Endothelial cell of umbilical vein (primary cell): ENCODE measurements around the gene SGCD. TPM values are rescaled to one million over a fixed set of nuclear protein-coding genes. Genes with fewer than 3 reads are reported as not detected.

Source experiments
- BruUV-seq: library from RNA; stranded (reverse); fragments of 400-500 nt; replicated peaks from 2 replicates; lab custom pipeline; 2021; lab: Mats Ljungman, UMichigan
- CTCF ChIA-PET: fragments of 300-600, 350-600 bp; sonication (Branson Sonifier 250); formaldehyde crosslinking; loops from one replicate; lab custom pipeline; 2021; ENCODE audit warnings: antibody characterized with exemption, inconsistent platforms; lab: Charles Lee
- POLR2A ChIA-PET: fragments of 300-600, 350-600 bp; sonication (Branson Sonifier 250); formaldehyde crosslinking; loops from one replicate; lab custom pipeline; 2021; ENCODE audit warnings: antibody characterized with exemption, inconsistent platforms; lab: Charles Lee
- DNase-seq: peaks from one replicate; pipeline ENCODE4 v3.0.0-alpha.2; 2011; ENCODE audit warnings: low read depth, low spot score
- FAIRE-seq: peaks from 2 replicates; lab custom pipeline; 2011; peaks lifted over from hg19 to GRCh38; lab: Jason Lieb, UNC
- H2AFZ ChIP-seq: 2 replicates; pipeline ENCODE4 v1.6.0; 2012; ENCODE audit warnings: low read depth, low read length, control low read depth, inconsistent platforms
- H3K27ac ChIP-seq: 2 replicates; pipeline ENCODE4 v1.5.1; 2011; ENCODE audit warnings: low read depth, mild to moderate bottlenecking, control low read depth, low read length, moderate library complexity; ENCODE audit not compliant: insufficient read depth
- H3K27me3 ChIP-seq, 2 experiments: 2 replicates each; pipeline versions ENCODE4 v1.6.0 to v1.6.1; 2011; ENCODE audit warnings: low read length in 2 of 2, mixed read lengths in 1 of 2; ENCODE audit not compliant: control insufficient read depth in 2 of 2, insufficient read depth in 2 of 2
- H3K36me3 ChIP-seq, 2 experiments: 2 replicates in 1 of 2; 3 replicates in 1 of 2; pipeline ENCODE4 v1.5.1; 2011; ENCODE audit warnings: low read length in 2 of 2, mild to moderate bottlenecking in 1 of 2, moderate library complexity in 1 of 2; ENCODE audit not compliant: control insufficient read depth in 2 of 2, insufficient read depth in 2 of 2; ENCODE audit errors: extremely low read depth in 1 of 2
- H3K4me1 ChIP-seq: 3 replicates; pipeline ENCODE4 v1.5.1; 2011; ENCODE audit warnings: mild to moderate bottlenecking, low read length; ENCODE audit not compliant: control insufficient read depth, insufficient read depth; ENCODE audit errors: extremely low read depth
- H3K4me2 ChIP-seq: 2 replicates; pipeline ENCODE4 v1.6.1; 2011; ENCODE audit warnings: low read length, control low read depth, mixed read lengths; ENCODE audit not compliant: insufficient read depth
- H3K4me3 ChIP-seq, 3 experiments: fragments of 200-600 bp in 1 of 3; sonication (generic), shearing (Covaris generic) in 1 of 3; replicated peaks in 1 of 3; 2 replicates each; pipeline ENCODE4 v1.5.1; 2011 to 2016; ENCODE audit warnings: control low read depth in 3 of 3, low read length in 3 of 3, mild to moderate bottlenecking in 2 of 3, inconsistent platforms in 1 of 3, low read depth in 1 of 3, moderate library complexity in 1 of 3; ENCODE audit not compliant: insufficient read depth in 1 of 3
- H3K79me2 ChIP-seq: 2 replicates; pipeline ENCODE4 v1.6.0; 2012; ENCODE audit warnings: low read length, inconsistent platforms; ENCODE audit not compliant: control insufficient read depth, insufficient read depth
- H3K9ac ChIP-seq: replicated peaks from 2 replicates; pipeline ENCODE3; 2011; ENCODE audit warnings: low read length, control low read depth; ENCODE audit not compliant: insufficient read depth; ENCODE audit errors: extremely low read depth
- H3K9me1 ChIP-seq: replicated peaks from 3 replicates; pipeline ENCODE4 v1.6.0; 2011; ENCODE audit warnings: mild to moderate bottlenecking, low read length; ENCODE audit not compliant: control insufficient read depth, insufficient read depth; ENCODE audit errors: extremely low read depth
- H3K9me3 ChIP-seq: replicated peaks from 2 replicates; pipeline ENCODE4 v1.5.1; 2012; ENCODE audit warnings: low read length, inconsistent platforms; ENCODE audit not compliant: control insufficient read depth, insufficient read depth
- H4K20me1 ChIP-seq: replicated peaks from 2 replicates; pipeline ENCODE3; 2011; ENCODE audit warnings: mild to moderate bottlenecking, low read length; ENCODE audit not compliant: control insufficient read depth, insufficient read depth; ENCODE audit errors: extremely low read depth
- EZH2 ChIP-seq: IDR thresholded peaks from 2 replicates; pipeline ENCODE4 v1.6.1; 2012; ENCODE audit warnings: borderline replicate concordance, low read depth, mild to moderate bottlenecking, moderate library complexity, low read length, inconsistent platforms; ENCODE audit not compliant: severe bottlenecking
- GATA2 ChIP-seq: IDR thresholded peaks from 2 replicates; pipeline ENCODE4 v1.7.0; 2011; ENCODE audit warnings: low read depth, mild to moderate bottlenecking, moderate library complexity, mixed read lengths, low read length; ENCODE audit not compliant: insufficient read length, insufficient read depth
- JUN ChIP-seq: IDR thresholded peaks from 2 replicates; pipeline ENCODE4 v1.6.1; 2011; ENCODE audit warnings: borderline replicate concordance, low read depth; ENCODE audit not compliant: insufficient read length, insufficient read depth
- MYC ChIP-seq: IDR thresholded peaks from one replicate; pipeline ENCODE4 v1.6.1; 2011; ENCODE audit warnings: mild to moderate bottlenecking, low read depth, low read length
- dilution Hi-C: fragments of 300-500 bp; cut with MboI; formaldehyde crosslinking; loops from one replicate; pipeline ENCODE4 v1.15.0; 2019; ENCODE audit warnings: low sequenced_read_pairs; ENCODE audit not compliant: extremely low pct_ligation_motif_present
- intact Hi-C: fragments of 100-400 bp; cut with micrococcal nuclease; formaldehyde crosslinking; loops from one replicate; pipeline ENCODE4 v1.10.0; 2022
- polyA plus RNA-seq, 4 experiments: library from polyadenylated mRNA; depleted of rRNA in 3 of 4; stranded (reverse) in 3 of 4; unstranded in 1 of 4; fragments of >200 nt; gene quantifications; 2 replicates each; pipeline versions ENCODE4 v1.2.1 to v1.2.3, GENCODE V29; 2011 to 2012; ENCODE audit warnings: missing spikeins in 1 of 4
- total RNA-seq: library from RNA; stranded (reverse); gene quantifications from 2 replicates; pipeline ENCODE4 v1.2.3, GENCODE V29; 2021

The SGCD gene
- total and polyA plus RNA-seq, 2 donors (not counting 3 experiments of a cell fraction or from before 2014, with no cell fraction given) = not detected

- dilution Hi-C loops = no loop called here
- Histone ChIP-seq H2AFZ (no peak overlapping the region), H3K4me3 (no peak overlapping the region), H3K27me3 (no peaks in the 10 kb centered on the region), H3K4me2 (no peak overlapping the region), H4K20me1 (no peaks in the 10 kb centered on the region), H3K36me3 (no peaks in the 10 kb centered on the region), H3K4me1 (no peaks in the 10 kb centered on the region), H3K27ac (no peak overlapping the region), H3K9ac (no peak overlapping the region), H3K9me3 (peaks cover 8% of the 10 kb centered on the region), H3K9me1 (no peaks in the 10 kb centered on the region), H3K79me2 (no peaks in the 10 kb centered on the region)
- POLR2A ChIA-PET = no interaction called here
- BruUV-seq = no TSS peak
- DNase-seq = no peak
- intact Hi-C loops = no loop called here
- TF ChIP-seq MYC (no peak), GATA2 (no peak)
- CTCF ChIA-PET = no interaction called here
- no peak for FAIRE-seq
Observed at GRCh38 chr5:156706631-156707030, 379.7 kb downstream of the SGCD start.

DNA sequence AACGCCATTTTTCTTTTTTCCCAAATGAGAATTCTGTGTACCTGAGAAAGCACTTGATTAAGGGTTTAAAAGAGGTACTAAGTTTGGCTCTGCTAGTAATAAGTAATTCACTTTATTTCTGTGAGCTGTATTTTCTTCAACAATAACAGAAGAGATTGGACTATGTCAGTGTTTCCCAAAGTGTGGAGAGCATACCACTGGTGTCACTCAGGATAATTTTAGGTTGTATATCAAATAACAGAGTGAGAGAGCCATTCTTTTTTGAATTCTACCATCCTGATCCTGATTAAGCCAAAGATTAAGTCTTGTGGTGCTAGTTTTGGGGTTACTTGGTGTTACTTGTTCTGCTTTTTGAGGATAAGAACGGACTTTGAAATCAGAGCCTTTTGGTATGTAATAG, 380.8 kb downstream of the SGCD start:
- Histone ChIP-seq H3K4me1 (no peaks in the 10 kb centered on the region), H3K27me3 (no peaks in the 10 kb centered on the region), H3K4me3 (no peak overlapping the region), H3K27ac (no peak overlapping the region), H3K36me3 (no peaks in the 10 kb centered on the region), H3K4me2 (no peak overlapping the region), H3K9ac (no peak overlapping the region), H4K20me1 (no peaks in the 10 kb centered on the region), H3K9me3 (peaks cover 7% of the 10 kb centered on the region), H2AFZ (no peak overlapping the region), H3K9me1 (no peaks in the 10 kb centered on the region), H3K79me2 (no peaks in the 10 kb centered on the region)
- dilution Hi-C loops = no loop called here
- intact Hi-C loops = no loop called here
- TF ChIP-seq EZH2 (no peak), JUN (no peak), MYC (no peak), GATA2 (no peak)
- no TSS peak for BruUV-seq
- ChIA-PET POLR2A (no interaction called here), CTCF (no interaction called here)
- FAIRE-seq = no peak
- no peak for DNase-seq
